Activated CD4-positive, alpha-beta T cell treated with anti-CD3 and anti-CD28 coated beads for 24 hours (primary cell): Measurements from ENCODE around the gene SMKR1.
"Not testable (repeated sequence)": the region's sequence is repeated elsewhere in the genome, so short reads cannot be mapped to it uniquely, and the experiment has no call there.

Source experiments
- DNase-seq, 2 donors: peaks; one replicate each; pipeline ENCODE4 v3.0.0-alpha.2; 2020; ENCODE audit warnings: low read depth in 2 of 2

Gene SMKR1

DNA sequence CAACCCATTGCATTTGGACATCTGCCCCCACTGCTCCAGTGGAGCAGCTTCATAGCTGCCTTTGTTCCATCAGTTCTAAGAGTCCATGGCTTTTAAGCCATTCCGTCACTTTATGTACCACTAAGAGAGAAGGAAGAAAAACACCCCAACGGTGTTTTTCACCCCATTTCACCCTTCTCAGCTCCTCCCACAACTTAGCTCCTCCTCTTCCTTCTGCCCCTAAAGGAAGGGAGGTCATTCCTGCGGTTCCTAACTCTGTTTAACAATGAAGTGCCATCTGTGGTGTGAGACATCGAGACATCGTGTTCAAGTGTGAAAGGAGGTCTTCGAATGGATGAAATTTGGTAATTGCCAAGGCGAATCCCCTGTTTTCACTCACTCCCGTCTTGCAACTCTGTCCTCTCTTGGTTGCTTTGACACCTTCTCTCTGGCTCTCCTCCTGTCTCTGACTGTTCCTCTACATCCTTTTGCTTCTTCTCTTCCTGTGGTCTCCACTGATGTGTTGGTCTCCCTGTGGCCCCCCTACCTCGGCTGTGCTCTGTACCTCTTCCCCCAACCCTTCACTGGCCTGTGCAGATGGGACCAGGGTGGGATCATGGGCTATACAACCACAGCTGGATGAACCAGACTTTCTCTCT is 23.0 kb downstream of the SMKR1 start:
- no peak for DNase-seq

- DNase-seq, result no peak
These were observed 27.3 kb downstream of the SMKR1 start for GRCh38 chr7:129529643-129530042.

GRCh38 chr7:129530795-129531391 is 28.6 kb downstream of the SMKR1 start:
- peak; percentile 23 to 36 for DNase-seq

DNA sequence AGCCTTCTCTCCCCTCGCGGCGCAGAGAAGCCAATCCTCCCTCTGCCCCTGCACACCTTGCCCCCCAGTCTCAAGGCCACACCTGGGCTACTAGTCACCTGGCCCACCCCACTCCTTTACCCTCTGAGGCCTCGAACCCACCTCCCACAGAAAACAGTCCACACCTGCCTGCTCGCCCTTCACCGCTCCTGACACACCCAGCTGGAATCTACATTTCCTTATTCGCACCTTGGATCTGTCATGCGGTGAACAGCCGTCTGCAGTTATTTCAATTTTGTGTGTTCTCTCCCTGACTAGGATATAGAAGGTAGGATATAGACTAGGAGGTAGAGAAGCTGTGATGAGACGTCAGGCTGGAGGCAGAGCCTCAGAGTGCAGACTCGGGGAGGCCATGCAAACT is 29.4 kb downstream of the SMKR1 start:
- no peak for DNase-seq

- DNase-seq, result no peak
These were observed 30.0 kb downstream of the SMKR1 start for GRCh38 chr7:129532375-129532774.

DNA sequence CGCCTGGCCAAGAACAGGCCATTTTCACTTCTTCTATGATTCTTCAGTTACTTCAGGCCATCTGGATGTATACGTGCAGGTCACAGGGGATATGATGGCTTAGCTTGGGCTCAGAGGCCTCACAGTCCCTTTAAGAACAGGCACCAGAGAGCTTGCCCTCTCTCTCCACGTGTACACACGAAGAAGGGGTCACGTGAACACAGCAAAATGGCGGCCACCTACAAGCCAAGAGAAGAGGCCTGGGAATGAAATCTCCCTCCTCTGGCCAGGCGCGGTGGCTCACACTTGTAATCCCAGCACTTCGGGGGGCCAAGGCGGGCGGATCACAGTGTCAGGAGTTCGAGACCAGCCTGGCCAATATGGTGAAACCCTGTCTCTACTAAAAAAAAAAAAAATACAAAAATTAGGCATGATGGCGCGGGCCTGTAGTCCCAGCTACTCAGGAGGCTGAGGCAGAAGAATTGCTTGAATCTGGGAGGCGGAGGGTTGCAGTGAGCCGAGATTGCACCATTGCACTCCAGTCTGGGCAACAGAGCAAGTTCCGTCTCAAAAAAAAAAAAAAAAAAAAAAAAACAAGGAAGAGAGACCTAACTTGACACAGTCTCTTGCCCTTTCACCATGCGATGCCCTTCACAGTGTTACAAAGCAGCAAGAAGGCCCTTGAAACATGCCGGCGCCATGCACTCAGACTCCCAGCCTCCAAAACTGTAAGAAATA is 32.4 kb downstream of the SMKR1 start:
- DNase-seq, result not testable (repeated sequence)

- DNase-seq, result no peak
These were observed 33.6 kb downstream of the SMKR1 start for GRCh38 chr7:129535896-129536295.

DNA sequence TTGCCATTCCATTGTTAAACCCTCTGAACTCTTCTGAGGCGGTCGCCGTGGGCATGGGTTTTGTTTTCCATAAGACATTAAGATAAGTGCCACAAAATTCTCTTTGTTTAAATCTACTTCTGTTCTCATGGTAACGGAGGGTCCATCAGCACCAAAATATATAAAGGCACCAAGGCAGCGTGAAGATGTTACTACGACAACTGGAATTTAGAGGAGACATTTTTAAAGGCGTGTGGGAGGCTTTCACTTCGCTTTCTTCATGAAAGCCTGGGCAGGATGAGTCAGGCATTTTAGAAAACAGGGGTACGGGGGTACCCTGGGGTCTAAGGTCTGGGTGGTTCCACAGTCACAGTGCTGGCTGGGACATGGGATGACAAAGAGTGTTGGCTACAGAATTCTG is 34.0 kb downstream of the SMKR1 start:
- no peak for DNase-seq

GRCh38 chr7:129538790-129539189 is 36.5 kb downstream of the SMKR1 start:
- no peak for DNase-seq

DNA sequence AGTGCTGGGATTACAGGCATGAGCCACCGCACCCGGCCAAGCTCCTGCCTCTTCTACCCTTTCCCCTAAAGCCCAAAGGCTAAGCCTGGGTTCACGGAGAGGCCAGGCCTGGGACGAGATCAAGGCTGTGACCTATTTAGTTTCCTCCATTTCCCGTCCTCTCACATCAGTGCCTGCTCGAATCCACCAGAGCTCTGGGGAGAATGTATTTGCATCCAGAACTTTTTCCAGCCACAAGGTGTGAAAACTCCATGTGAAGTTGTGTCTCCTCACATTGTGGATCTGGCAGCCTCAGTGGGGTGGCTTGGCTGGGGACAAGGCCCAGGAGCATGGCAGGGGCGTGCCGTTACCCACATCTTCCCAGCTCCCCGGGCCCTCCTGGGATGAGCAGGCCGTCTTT is 38.0 kb downstream of the SMKR1 start:
- no peak for DNase-seq

- DNase-seq, result no peak
These were observed 42.4 kb downstream of the SMKR1 start for GRCh38 chr7:129544700-129545099.

DNA sequence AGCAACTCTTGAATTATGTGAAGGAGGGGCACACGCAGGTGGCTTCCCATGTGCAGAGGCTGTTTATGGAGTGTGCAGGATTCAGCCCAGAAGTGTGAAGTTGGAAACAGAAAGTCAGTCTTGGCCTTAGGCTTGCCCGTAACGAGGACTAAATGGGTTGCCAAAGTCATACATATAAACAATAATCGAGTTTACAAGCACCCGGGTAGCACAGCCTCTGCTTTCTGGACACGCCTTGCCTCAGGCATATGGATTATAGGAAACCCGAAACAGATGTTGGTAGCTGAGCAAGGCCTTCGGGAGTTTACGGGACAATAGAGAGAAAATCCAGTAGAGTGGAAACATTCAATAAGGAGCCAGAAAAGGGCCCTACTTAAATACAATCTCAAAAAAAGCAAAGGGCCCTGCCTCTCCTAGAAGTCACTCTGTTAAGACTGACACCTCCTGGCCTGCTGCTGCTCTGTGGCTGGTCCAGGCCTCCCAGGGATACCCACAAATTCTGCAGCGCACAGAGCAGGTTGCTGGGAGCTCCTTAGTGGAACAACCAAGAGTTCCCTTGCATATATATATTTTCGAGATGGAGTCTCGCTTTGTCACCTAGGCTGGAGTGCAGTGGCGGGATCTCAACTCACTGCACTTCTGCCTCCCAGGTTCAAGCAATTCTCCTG is 48.5 kb downstream of the SMKR1 start:
- DNase-seq, result no peak

DNA sequence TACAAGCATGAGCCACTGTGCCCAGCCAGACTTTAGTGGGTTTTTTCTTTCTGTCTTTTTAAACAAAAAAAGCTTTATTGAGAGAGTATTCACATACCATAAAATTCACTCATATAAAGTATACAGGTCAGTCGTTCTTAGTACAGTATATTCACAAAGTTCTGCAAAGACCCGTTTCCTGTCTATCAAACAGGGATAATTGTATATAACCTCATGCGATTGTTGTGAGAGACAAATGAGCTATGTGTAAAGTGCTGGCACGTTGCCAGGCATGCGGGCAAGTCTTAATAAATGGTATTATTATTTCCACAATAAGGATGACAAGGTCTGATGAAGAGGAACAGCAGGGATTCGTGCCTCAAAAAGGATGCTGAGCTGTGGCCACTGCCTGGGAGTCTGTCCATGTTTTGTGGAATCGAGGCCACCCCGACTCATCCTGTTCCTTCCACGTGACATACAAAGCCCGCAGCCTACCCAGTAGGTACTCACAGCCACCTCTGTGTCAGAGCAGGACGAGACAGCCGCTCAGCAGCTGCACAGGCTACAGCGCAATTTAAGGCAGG is 51.6 kb downstream of the SMKR1 start:
- peak; percentile 8 to 19 for DNase-seq

DNA sequence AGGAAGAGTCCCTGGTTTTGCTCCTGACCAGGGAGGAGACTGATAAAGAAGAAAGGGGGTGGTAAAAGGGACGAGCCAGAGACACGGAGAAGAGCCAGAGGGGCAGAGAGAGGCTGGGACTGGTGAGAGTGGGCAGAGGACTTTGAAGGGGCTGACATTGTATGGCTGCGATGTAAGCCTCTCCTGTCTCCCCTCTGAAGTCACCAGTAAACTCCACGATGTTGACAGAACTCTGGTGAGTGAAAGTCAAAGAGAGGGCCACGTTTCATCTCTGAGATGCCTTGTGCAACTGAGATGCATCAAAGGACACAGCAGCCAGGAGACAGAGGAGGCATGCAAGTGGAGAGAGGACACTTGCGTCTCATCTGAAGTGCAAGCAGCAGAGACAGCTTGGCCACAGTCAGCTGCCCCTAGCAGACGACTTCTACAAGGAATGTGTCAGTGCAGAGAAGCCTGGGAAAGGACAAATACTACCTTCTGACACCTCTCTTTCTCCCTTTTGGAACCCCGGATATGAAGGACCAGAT is 54.3 kb downstream of the SMKR1 start:
- no peak for DNase-seq

- DNase-seq, result no peak
These were observed 55.6 kb downstream of the SMKR1 start for GRCh38 chr7:129557686-129558481.

GRCh38 chr7:129559564-129559963 is 57.2 kb downstream of the SMKR1 start:
- no peak for DNase-seq

DNA sequence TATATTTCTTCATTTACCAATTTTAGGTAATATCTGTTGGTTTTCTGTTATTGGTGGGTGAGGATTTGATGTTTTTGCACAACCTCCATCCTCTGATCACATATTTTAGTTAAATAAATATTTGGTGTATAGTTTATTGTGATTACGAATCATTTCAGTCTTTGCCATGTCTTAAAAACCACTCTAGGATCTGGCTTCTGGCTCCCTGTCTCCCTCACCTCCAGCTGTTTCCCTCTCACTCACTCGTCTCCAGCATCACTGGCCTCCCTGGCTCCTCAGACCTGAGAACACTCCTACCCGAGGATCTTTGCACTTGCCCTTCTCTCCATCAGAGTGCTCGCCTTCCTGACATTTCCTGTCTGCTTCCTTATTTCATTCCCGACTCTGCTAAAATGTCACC is 58.5 kb downstream of the SMKR1 start:
- DNase-seq, result no peak

DNA sequence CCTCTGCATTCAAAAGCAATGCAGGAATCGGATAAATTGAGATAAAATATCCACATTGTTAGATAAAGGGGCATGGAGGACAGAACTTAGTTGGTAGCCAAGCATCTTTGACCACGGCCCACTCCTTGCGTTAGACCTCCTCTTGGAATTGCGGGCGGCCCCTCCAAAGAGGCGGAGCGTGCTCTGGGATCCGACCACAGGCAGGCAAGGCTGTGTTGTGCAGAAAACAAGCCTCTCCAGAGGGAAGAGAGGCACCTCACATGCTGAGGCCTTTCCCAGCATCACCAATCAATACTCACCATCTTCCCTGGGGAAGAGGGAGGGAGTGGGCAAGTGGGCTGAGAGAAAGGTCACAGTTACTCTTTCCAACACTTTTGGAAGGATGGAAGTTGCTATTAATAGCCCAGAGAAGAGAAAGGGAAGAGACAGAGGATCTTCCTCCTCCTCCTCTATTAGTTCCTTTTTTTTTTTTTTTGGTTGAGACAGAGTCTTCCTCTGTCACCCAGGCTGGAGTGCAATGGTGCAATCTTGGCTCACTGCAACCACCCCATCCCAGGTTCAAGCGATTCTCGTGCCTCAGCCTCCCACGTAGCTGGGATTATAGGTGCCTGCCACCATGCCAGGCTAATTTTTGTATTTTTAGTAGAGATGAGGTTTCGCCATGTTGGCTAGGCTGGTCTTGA is 59.5 kb downstream of the SMKR1 start:
- no peak for DNase-seq
